IPS-NIHi11 (cell line): ENCODE measurements around the gene ARHGEF17.
"Not testable (repeated sequence)": the region's sequence is repeated elsewhere in the genome, so short reads cannot be mapped to it uniquely, and the experiment has no call there.

Experiments
- DNase-seq: peaks from one replicate; pipeline ENCODE4 v3.0.0; 2012; ENCODE audit warnings: mixed read lengths, low spot score

Gene ARHGEF17, protein sequence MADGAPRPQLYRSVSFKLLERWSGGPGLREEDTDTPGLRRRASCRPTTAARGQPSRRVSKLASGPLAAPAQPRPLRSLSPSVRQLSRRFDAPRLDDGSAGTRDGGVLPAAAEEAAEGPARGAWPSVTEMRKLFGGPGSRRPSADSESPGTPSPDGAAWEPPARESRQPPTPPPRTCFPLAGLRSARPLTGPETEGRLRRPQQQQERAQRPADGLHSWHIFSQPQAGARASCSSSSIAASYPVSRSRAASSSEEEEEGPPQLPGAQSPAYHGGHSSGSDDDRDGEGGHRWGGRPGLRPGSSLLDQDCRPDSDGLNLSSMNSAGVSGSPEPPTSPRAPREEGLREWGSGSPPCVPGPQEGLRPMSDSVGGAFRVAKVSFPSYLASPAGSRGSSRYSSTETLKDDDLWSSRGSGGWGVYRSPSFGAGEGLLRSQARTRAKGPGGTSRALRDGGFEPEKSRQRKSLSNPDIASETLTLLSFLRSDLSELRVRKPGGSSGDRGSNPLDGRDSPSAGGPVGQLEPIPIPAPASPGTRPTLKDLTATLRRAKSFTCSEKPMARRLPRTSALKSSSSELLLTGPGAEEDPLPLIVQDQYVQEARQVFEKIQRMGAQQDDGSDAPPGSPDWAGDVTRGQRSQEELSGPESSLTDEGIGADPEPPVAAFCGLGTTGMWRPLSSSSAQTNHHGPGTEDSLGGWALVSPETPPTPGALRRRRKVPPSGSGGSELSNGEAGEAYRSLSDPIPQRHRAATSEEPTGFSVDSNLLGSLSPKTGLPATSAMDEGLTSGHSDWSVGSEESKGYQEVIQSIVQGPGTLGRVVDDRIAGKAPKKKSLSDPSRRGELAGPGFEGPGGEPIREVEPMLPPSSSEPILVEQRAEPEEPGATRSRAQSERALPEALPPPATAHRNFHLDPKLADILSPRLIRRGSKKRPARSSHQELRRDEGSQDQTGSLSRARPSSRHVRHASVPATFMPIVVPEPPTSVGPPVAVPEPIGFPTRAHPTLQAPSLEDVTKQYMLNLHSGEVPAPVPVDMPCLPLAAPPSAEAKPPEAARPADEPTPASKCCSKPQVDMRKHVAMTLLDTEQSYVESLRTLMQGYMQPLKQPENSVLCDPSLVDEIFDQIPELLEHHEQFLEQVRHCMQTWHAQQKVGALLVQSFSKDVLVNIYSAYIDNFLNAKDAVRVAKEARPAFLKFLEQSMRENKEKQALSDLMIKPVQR (N-terminal part only)

DNA sequence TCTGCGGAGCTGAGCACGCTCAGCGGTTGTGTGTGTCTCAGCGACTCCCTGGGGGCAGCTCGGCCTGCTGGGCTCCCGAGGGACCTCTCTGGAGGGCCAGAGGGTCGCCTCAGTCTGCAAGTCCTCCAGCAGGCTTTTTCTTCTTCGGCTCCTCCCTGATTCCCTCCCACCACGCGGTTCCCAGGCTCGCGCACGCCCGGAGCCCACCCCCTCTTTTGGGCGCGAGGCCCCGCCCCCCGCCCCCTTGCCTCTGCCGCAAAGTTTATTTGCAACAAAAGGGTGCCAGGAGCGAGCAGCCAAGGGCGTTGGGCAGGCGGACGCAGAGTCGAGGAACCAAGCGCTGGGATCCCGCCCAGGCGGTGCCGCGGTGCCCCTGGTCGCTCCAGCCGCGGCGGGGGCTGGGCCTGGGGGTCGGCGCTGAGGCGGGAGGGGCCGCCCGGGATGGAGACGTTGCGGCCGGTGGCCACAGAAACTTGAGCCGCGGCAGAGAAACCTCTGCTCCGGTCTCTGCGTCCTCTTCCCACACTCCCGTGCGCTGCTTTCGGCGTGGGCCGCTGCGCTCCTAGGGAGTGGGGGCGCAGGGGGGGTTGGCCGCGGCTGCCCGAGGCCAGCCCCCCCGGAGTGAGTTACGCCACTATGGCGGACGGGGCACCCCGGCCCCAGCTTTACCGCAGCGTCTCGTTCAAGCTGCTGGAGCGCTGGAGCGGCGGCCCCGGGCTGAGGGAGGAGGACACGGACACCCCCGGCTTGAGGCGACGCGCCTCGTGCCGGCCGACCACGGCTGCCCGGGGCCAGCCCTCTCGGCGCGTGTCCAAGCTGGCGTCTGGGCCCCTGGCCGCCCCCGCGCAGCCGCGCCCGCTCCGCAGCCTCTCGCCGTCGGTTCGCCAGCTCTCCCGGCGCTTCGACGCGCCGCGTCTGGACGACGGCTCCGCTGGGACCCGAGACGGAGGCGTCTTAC is at the start of gene ARHGEF17:
Gene ARHGEF17, plus strand, starts transcription at position 274 of the 958 bp plus-strand sequence. Its CDS starts 363 bp downstream, at position 637.
- peak; percentile 77 for DNase-seq

DNA sequence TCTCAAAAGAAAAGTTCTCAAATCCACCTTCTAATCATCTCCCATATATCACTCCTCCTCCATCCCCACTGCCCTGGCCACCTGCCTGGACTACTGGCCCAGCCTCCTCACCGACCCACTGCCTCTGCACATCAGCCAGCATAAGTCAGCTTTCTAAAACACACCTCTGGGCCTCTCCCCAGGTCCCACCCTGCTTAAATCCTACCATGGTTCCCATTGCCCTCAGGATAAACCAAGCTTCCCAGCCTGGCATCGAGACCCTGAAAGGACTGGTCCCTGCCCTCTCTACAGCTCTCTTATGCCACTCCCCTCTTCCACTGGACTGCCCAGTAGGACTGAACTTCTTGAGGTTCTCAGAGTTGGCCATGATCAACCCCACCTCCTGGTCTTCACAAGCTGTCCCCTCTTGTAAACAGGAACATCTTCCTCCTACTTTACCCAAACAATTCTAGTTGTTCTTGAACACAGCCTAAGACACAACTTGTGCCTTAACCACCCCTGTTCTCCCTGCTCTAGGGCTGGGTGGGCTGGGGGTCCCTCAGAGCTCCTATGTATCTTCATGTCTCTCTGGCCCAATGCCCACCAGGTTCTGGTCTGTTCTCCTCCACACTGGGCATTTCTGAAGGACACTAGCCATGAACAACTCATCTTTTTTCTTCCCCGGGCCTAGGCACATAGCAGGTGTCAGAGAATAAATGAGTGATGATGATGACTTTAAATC is 48.5 kb upstream of the ARHGEF17 start:
- DNase-seq: no peak

DNA sequence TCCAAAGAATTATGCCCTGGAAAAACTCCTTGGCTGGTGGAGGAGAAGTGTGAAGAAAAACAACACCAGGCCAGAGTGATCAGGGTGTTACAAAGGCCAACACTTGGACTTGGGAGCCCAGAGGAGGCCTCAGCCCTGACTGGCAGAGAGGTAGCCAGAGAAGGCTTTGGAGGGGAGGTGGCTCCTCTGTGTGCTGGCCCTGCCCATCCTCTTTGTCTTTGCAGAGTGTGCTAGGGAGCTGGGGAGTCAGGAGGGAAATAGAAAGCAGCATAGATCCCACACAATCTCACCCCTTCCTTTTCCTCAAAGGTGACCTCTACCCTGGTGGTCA is 48.0 kb upstream of the ARHGEF17 start:
- no peak for DNase-seq

DNA sequence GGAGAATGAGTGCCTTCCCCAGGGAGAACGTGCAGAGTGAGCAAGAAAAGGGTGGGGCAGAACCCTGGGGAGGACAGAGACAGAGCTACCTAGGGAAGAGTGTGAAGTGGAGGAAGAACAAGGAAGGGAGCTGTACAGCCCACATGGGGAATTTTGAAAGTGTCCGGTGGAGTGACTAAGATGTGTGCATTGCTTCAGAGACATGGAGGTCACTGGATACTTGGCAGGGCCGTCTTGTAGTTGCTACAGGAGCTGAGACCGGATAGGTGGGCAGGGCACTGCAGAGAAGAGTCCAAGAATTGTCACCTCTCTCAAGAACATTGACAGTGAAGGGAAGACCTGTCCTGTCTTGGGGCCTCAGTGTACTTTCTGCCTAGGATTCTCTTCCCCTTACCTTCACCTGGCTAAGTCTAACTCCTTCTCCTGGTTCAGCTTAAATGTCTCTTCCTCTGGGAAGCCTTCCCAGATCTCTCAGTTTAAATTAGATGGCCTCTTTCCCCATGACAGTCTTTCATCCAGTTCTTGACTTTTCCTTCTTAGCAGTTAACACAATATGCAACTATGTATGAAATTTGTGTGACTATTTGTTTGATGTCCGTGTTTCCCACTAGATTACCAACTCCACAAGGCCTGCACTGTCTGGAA is 45.1 kb upstream of the ARHGEF17 start:
- DNase-seq: no peak

DNA sequence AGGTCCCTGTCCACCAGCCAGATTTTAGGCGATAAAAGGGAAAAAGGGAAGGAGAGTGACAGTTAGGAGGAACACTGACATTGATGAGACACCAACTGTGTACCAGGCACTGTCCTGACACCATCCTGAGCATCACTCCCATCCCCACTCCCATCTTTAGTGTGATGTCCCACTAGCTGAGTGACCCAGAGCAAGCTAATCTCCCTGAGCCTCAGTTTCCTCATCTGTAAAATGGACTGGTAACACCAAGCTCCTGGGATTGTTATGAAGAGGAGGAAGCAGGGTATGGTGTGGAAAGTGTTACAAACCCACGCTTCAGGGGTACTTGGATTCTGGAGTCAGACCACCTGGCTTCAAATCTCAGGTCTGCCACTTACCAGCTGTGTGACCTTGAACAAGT is 44.4 kb upstream of the ARHGEF17 start:
- no peak for DNase-seq

DNA sequence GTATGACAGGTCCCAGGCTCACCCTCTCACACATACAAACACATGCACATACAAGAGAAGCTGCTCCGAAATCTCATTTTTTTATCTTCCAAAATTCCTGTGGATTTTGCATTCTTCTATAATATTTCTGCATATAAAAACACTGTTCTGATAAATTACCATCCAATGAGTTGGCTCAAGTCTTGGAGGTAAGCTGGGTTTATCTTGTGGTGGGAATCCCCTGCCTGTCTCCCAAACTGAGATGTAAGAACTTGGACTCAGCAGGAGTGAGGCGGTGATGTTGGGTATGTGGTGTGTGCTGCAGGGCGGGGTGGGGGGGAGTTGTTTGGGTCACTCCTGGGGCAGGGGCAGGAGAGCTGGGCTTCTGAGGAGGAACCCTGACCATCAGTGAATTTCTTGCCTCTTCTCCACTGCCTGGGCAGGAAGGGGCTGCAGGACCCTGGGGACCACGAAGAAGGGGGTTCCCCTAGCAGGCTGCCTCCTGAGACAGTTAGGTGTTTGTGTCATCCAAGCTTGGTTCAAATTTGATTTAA is 42.7 kb upstream of the ARHGEF17 start:
- DNase-seq: no peak

DNA sequence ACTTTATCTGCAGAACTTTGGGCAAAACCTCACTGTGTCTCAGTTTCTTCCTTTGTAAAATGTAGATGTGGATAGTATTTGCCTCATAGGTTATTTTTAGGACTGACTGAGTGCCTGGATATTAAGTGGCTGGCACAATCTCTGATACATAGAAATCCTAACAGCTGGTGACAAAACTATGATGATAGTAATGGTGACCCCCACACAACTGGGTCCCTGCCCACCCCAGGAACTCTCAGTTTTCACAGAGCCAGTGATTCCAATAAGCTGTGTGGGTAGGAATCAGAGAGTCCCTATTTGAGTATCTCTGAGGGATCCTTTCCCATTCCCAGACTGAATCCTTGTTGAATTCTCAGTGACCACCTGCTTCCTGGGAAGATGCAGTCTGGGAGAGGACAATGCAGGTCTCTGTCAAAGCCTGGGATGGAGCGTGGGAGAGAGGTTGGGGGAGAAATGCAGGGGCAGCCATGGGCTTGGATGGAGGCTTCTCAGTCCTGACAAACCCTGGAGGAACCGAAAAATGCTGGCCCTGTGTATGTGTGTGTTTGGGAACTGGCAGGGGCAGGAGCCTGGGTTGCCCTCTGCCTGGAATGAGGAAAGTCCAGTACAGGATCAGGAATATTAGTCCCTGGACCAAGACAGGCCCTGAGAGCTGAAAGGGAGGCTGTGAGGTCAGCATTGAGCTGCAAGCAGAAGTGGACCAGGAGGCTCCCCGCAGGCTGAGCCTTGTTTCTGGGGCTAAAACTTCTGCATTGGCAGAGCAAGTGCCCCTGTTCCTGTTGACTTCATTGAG is 42.0 kb upstream of the ARHGEF17 start:
- no peak for DNase-seq

DNA sequence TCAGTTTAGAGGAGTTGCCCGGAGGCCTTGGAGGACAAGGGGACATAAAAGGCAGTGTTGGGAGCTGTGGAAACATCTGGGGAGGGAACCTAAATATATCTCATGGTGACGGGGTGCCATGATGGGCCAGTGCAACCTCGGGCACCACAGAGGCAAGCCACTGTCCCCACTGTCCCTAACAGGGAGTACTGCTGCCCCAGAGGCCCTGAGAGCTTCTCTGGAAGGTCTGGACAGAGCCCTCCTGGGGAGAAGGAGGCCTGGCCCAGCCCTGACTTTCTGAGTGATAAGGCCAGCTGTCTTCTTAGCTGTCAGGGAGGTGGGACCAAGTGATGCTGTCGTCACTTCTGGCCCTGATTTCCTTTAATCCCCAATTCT is 41.4 kb upstream of the ARHGEF17 start:
- DNase-seq: no peak

DNA sequence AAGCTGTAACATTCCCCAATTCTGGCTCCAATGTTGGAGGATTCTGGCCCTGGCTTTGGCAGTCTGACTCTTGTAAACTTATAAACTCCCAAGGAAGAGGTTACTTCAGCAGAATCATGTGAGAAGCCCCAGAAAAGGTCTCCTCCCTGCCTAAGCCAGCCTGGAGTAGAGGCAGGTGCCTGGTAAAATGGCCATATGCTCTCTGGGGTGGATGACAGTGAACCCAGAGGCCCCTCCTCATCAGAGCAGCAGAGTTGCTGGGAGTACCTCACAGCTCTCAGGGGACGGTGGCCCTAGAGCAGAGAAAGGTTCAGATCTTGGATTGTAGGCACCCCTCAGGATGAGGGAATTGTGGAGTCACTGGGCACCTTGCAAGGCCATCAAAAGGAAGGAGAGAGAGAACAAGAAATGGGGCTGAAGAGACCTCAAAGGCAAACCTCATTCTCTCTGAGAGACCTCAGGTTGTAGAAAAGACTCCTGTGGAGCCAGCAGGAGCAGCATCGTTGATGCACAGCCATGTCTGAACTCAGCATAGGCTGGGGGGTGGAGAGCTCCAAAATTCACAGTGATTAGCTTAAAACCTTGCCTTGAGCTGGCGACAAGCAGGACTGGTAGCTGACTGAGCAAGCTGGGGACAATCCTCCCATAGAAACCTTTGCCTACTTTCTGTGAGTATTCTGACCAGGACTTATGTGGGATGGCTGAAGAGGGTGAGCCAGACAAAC is 40.8 kb upstream of the ARHGEF17 start:
- DNase-seq: no peak

DNA sequence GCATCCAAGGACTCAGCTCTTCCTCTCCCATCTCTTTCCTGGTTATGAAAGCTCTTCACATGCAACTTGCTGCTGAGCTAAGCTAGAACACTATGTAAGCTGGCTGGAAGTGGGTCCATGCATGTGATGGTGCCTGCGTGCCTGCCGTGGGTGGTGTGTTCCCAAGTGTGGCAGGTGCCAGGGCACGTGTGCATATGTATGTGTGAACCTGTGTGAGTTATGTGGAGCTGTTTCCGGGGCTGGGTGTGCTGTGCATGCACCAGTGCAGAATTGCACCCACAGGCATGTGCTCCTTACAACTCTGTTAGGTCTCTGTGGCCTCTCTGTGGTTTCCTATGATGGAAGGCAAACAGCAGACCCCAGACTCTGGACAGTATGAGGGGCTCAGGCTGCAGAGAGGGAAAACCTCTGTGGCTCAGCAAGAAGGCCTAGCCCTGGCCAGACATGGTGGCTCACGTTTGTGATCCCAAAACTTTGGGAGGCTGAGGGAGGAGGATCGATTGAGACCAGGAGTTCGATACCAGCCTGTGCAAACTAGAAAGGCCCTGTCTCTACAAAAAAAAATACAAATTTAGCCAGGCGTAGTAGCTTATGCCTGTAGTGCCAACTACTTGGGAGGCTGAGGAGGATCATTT is 40.1 kb upstream of the ARHGEF17 start:
- DNase-seq: no peak

DNA sequence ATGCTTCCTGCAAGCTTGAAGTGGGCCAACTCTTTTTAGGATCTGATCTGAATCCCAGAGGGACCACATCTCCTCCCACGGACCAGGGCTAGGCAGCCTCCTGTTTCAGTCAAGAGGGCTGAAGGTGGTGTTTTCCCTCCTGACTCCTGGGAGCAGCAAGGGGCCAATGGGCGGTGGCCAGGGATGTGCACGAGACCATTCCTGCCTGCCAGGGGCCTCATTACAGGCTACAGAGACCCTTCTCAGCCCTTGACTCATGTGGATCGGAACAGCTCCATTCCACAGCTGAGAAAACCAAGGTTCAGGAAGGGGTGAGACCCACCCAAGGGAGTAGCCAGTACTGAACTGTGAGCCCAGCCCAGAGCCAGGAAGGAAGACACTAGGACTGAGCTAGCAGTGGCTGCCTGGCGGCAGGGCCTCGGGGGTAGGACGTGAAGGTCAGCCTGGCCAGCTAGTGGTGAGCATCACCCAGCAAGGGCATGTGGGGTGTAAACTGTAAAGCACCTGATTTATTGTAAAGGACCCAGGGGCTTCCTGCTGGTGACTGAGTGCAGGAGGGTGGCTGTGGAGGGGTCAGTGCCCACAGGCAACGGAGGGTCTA is 39.3 kb upstream of the ARHGEF17 start:
- no peak for DNase-seq

DNA sequence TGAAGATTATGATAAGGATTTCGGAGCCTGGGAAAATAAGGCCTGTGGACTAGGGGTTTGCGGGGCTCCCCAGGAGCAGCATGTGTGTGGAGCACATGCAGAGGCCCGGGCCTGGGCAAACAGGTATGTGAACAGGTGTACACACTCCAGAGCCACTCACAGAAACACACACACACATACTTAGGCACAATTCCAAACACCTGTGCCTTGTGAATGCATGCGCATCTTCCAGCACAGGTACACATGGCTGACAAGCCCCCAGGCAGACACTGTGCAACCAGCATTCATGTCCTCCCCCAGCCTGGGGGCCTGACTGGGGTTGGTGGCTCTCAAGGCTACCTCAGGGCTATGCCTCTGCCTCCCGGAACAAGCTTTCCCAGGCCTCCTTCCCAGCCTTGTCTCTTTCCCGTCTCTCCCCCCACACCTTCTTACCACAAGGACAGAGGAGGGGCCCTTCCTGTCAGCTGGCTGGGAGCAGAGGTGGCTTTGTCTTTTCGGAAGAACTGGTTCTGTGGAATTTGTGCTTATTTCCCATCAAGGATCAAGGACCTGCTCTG is 38.5 kb upstream of the ARHGEF17 start:
- peak; percentile 49 for DNase-seq

DNA sequence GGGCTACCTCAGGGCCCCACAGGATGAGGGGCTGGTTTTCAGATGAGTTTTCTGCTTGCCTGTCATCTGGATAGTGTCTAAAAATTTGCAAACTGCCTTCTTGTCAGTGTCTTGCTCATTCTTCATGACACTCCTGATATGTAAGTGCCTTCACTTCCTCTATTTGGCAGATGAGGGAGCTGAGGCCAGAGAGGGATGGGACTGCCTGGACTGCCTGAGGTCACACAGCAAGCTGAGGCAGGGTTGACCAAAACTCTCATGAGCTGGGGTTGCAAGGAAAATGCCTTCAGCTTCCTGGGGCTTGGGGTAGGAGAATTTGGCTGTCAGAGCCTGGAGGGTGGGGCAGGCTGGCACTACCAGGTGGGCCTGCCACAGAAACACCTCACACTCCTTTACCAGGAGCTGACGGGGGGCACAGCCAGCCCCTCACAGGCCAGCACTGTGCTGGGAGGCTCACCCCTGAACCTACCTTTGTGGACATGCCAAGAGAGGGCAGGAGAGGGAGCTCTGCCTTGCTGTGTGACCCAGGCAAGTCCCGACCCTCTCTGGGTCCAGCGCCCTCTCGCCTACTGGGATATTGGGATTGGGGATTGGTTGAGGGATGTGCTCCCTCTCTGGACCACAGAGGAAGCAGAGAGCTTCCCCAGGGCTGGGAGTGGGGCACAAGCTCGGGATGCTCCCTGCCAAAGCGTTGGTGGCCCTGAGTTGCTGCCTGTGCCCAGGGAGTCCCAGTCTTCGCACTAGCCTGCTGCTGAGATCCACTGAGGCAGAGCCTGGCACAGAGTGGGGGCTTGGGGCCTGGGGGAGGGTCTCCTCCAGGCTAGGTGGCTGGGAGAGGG is 37.8 kb upstream of the ARHGEF17 start:
- no peak for DNase-seq

DNA sequence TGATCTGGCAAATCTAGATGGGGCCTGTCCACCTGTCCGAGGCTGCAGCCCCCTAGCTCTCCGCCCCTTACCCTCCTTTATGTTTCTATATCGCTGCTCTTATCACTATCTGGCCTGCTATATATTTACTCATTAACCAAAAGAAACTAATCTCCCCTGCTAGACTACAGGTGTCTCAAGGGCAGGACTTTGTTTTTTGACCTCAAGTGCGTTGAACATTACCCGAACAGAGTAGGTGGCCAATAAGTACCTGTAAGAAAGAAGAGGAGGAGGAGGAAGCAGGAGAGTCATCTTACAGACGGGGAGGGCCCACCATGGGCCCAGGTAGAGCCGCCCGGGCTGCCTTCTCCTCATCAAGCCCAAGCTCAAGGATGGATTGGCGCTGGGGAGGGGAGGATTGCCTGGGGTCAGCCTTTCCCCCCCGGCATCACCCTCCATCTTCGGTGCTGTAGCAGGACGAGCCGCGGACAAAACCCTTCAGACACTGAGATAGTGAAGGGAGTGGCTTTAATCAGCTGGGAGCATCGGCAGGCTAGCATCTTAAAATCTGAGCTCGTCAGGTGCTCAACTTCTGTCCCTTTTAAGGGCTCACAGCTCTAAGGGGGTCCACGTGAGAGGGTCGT is 37.1 kb upstream of the ARHGEF17 start:
- DNase-seq: no peak

DNA sequence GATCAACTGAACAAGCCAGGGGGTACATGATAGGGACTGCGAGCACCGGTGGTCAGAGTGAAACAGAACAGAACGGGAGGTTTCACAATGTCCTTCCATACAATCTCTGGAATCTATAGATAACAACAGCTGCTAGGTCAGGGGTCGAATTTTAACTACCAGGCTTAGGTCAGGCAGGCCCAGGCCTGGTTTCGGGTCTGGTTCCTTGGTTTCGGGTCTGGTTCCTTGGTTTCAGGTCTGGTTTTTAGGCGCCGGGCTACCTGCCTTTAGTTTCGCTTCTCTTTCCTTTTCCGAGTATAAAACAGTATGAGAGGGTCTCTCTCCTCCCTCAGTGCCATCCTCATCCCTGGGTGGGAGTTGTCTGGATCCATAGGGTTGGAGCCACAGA is 36.6 kb upstream of the ARHGEF17 start:
- not testable (repeated sequence) for DNase-seq
